ENCODE measurements around the gene GABRB1.
"Not testable (repeated sequence)": the region's sequence is repeated elsewhere in the genome, so short reads cannot be mapped to it uniquely, and the experiment has no call there.

GABRB1 gene

DNA sequence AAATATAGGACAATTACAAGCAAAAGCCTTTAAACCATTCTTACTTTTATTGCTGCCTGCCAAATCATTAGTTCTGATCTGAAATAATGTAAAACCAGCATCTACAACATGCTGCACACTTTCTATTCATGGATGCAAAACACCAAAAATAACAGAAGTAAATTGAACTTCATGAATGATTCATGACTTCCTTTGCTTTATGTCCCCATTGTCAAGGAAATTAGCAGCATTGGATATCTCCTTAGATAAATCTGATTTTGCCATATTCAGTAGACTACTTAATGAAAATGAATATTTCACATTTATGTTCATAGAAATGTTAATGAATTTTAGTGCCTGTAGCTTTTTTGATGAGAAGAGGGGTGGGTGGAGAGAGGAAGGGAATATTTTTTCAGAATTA is 299.5 kb downstream of the GABRB1 start:
- DNase-seq: no peak

DNA sequence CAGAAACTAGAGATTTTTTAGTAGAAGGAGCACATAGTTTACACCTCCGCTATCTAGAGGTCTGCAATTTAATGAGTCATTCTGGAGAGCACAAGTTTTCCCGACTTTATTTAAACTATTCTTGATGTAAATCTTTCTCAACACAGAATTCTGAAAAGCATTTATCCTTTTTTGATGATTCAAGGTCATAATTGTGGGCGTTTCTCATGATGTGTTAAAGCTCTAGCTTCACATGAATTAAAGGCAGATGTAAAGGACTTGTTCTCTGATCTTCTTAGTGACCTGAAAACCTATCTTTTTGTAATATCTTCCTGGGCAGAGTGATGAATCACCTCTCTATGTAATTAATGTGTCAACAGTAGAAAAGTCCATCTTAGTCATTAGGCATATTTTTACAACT is 303.3 kb downstream of the GABRB1 start:
- DNase-seq: no peak

DNA sequence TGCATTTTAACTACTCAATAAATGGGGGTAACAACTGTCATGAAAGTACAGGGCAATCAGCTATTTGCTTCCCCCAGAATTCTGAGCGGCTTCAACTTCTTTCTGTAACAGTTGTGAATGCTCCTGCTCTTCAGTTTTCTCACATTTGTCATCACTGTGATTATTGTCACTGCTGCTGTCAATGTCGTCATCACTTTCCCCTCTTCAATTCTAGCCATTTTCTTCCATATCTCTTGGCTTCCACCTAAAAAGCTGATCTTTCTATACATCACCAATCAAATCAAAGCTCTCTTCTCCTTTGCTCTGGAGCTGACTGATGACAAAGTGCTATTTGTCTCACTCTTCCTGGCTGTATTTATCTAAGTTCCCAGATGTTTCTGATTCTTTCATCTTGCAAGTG is 306.5 kb downstream of the GABRB1 start:
- DNase-seq: no peak

DNA sequence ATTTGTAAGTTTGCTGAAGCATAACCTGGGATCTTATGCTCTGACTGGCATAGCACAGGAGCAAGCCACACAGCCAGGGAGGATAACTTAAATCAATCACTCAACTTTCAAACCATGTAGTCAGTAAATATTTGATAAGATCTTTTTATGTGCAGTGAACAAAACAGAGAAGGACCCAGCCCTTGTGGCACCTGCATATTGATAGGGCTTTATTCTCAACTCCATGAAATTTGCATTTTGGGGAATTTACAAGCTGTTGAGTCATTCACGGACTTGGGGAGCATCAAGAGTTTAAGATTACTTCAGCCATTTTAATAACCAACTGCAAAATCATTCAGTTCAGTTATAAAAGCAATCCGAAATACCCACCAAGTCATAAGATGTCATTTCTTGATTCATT is 309.5 kb downstream of the GABRB1 start:
- no peak for DNase-seq

DNA sequence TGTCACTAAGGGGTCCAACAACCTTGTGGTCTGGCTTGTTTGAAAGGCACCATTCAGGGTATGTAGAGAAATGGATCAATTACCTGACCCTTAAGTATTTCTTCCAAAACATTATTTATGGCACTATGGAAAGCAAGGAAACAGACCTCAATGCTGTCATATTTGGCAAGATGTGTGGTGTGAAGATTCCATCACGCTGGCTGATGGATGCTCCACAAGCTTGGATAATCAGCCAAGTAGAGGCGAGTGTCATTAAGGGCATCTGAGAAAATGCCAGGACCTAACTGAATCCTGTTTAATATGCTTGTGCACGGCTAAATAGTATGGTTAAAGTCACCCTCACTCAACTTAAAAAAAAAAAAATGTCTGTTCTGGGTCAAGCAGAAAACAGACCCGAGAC is 311.4 kb downstream of the GABRB1 start:
- no peak for DNase-seq

DNA sequence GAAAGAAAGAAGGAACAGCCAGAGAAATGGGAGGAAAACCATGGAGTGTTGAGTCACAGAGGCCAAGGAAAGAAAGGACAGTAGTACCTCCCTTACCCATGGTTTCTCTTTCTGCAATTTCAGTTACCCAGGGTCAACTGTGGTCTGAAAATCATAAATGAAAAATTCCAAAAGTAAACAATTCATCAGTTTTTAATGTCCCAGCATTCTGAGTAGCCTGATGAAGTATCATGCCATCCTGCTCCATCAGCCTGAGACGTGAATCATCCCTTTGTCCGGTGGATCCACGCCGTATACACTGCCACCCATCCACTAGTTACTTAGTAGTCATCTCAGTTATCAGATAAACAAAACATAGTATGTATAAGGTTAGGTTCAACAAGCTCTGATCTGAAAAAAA is 318.0 kb downstream of the GABRB1 start:
- DNase-seq: no peak

DNA sequence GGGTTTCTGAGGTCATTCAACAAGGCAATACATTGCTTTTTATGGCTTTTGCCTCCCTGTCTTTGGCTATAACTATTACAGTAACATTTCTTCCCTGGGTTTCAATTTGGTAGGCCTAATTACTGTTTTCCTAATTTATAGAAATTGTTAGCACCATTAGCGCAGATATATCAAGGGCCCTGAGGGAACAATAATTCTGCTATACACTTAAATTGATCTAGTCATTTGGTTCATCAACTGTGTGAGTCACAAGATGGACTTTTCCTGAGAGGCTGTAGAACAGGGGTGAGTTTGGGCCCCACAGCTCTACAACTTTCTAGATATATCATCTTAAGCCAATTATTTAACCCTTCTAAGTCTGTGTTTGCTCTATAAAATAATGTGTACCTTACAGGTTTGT is 324.2 kb downstream of the GABRB1 start:
- no peak for DNase-seq

DNA sequence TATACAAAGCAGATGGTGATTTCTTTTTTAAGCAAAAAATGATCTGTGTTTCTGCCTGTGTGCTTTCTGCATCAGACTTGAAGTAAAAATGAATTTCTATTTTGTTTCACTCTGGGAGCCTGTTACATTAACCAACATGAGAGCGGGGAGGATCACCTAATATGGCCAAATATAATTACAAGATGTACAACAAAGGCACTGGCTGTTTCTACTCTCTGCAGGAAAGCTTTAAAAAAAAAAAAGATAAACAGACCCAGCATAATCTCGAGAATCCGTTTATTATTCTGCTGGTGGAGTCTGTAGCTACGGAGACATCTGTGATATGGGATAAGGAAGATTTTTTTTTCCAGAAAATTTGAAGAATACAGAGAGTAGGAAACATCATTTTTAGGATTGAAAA is 328.5 kb downstream of the GABRB1 start:
- no peak for DNase-seq

DNA sequence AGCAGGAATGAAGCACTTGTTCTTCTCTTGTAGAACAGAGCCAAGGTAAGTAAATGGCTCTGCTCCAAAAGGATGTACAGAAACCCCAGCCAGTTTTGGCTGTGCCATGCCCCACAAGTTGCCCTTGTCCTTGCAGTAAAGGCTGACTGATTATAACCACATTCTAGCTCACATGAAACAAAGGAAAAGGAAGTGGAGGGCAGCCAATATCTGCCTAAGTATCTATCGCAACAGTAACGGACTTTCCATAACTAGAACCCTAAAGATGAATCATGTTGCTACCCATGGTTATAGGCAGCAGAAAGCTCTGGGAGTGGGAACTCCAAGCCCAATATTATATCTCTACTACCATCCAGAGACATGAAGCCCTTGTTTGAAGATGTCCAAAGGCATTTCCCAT is 336.4 kb downstream of the GABRB1 start:
- no peak for DNase-seq

DNA sequence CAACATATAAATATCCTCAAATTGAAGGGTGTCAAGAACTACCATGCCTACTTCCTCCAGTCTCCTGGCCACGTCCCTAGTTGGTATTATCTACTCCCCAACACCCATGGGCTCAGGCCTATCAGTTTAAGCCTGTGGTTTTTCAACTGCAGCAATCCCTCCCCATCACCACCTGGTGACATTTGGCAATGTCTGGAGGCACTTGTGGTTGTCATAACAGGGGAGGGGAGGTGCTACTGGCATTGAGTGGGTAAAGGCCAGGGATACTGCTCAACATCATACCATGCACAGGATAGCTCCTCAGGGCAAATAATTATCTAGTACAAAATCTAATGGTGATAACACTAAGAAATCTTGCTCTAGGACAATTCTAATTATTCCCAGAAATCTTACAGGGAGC is 336.8 kb downstream of the GABRB1 start:
- no peak for DNase-seq

DNA sequence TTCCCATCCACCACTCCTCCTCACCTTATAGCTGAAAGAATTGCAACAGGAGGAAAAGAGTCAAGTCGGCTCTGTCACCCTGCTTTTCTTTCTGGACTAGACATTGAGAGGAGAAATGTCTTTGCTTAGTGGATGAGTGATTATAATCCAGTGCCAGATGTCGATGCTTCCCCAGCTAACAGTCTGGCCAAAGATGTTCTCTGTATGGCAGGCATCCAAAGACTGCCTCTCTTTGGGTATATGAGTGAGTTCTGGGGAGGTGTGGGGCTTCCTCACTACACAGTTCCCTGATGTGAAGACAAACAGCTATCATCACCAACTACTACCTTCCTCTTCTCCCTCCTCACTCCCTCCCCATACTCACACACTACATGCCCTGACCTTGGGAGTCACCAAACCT is 341.2 kb downstream of the GABRB1 start:
- no peak for DNase-seq

DNA sequence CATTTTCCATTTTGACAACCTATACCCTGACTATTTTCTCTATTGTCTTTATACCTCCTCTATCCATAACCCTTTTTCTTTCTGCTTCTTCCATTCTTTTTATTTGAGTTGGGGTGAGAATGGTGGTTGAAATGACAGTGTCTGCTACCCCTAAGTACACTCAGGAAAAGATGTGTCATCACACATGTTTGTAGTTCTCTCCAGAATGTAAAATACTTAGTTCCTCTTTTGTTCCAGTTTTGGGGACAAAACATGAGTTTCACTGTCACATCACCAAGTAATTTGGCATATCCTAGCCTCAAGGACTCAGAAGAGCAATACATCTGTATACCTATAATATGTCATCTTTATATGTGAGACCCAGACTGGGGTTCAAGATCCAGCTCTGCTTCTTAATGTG is 341.8 kb downstream of the GABRB1 start:
- no peak for DNase-seq

DNA sequence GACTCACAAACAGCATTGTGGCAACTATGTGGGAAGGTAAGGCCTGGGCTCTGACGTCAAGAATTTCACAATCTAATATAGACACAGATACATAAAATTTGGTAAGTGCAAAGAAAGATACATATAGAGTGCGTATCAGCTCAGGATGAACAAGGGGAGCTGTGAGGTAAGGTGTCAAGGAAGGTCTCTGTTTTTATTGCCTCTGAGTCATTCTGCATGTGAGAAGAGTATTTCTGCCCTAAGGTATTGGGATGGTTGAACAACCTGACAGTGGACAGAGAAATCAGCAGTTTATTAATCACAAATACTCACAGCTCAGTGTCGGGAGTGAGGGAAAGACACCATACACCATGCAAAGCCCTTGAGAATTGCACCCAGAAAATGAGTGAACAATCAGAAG is 342.3 kb downstream of the GABRB1 start:
- DNase-seq: no peak

DNA sequence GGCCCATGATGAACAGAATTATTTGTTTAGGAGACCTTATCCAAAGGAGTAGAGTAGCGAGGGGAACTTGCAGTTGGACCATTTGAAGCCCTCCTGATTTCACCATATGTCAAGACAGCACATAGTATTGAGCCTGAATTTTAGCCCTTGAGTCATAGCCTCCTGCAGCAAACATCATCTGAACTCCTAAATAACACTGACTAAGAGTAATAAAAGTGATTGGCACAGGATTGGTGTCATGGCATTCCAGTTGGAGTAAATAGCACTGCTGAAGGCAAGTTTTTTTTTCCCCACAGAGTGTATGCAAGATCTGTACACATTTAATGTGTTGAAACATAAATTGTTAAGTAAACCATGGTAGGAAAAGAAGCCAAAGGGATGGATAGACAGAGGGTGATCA is 343.1 kb downstream of the GABRB1 start:
- no peak for DNase-seq

DNA sequence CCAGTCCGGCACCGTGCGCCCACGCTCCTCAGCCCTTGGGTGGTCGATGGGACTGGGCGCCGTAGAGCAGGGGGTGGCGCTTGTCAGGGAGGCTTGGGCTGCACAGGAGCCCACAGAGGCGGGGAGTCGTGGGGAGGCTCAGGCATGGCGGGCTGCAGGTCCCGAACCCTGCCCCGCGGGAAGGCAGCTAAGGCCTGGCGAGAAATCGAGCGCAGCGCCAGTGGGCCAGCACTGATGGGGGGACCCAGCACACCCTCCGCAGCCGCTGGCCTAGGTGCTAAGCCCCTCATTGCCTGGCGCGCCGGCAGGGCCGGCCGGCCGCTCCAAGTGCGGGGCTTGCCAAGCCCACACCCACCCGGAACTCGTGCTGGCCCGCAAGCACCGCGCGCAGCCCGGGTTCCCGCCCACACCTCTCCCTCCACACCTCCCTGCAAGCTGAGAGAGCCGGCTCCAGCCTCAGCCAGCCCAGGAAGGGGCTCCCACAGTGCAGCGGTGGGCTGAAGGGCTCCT is 346.7 kb downstream of the GABRB1 start:
- not testable (repeated sequence) for DNase-seq

DNA sequence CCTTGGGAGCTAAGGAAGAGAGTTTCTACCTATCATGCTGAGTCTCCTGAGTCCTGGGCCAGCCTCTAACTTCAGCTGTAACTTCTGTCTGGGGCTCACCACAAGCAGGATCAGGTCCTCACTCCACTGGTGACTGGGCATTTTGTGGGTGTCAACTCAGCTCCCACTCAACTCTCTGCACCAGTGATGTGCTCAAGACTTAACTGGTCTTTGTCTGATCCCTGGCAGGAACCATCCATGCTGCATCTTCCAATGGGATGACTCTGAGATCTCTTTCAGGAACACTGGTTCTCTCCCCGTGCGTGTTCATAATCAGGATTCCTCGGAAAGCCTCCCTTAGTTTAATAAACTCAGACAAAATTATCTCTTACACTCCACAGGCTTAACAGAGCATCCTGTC is 349.8 kb downstream of the GABRB1 start:
- DNase-seq: no peak

DNA sequence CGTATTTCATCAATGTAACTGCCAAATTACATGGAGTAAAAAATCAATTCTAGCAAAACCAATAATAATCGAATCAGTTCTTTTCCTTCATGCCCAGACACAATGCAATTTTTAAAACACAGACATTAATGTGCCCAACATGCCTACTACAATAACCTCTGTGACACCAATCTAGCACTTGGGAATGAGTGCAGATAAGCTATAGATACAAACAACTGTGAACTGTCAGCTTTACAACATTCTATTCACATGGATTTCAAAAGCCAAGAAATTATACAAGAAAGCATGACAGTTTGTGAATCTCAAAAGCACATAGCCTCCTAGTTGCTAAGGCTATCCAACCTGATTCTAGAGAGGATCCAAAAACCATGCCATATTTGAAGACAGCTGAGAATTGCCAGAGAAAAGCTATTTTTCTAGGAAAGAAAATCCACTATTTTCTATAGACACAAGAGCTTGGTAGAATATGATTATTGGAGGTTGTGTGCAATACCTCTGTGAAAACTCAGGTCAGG is 351.5 kb downstream of the GABRB1 start:
- no peak for DNase-seq

DNA sequence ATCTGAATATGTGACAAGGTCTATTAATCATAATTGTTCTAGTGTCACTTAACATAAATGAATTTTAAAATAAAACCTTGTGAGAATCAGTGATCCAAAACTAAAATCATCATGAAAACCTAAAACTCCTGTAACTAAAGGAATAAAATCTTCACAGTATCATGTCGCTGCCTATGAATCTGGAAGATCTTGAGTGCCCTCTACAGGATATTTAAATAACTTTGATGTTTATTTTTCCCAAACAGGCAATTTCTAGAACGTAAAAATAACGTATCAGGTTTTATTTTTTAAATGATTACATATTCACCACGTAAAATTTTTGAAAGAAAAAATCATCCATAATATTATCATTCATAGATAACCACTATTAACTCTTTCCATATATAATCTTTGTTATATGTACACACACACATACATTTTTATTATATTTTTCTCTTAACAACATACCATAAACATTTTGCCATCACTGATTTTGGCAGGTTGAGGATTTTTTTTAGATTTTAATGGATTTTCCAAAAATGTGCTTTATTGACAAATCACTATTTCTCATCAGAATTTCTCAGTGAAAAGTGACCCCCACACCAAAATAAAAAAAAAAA is 352.6 kb downstream of the GABRB1 start:
- DNase-seq: no peak

DNA sequence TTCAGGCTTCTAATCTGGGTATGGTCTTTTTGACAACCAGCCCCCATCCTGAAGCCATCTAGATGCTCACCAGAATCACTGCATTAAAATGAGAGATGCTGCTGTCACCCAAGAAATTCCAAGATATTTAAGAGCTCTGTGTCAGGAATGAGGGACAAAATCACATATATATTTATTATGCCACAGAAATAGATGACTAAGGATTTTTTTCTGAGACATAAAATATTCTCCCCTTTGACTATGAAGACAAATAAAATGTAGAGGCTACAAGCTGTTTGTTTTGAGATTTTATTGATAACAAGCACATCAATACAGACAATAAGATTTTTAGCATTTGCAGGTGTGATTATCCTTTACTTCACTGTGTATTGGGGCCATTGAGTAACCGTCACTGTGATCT is 354.8 kb downstream of the GABRB1 start:
- no peak for DNase-seq

DNA sequence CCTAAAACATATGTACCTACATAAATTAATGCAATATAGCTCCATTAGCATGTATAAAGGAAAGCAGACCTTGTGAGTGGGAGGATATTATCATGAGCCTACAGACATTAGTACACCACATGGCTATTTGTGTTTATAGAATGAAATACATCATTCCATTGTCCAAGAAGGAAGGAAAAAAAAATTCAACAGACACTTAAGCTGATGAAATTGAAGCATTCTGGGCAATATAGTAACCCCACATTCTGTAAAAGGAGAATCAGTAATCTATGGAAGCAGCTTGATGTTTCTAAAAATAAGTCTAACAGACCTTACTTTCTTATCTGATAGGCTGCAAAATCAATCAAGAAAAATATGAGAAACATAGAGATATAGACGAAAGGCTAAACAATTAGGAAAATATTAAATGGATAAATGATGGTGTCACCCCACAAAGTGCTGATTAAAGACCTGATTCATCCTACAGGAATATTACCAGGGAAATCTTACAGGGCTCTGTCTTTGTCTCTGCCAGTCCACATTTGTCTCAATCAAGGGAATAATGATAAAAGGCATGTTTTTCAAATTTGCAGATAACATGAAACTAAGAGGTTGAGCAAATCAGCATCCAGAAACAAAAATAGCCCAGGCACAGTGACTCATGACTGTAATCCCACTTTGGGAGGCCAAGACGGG is 355.3 kb downstream of the GABRB1 start:
- DNase-seq: no peak

DNA sequence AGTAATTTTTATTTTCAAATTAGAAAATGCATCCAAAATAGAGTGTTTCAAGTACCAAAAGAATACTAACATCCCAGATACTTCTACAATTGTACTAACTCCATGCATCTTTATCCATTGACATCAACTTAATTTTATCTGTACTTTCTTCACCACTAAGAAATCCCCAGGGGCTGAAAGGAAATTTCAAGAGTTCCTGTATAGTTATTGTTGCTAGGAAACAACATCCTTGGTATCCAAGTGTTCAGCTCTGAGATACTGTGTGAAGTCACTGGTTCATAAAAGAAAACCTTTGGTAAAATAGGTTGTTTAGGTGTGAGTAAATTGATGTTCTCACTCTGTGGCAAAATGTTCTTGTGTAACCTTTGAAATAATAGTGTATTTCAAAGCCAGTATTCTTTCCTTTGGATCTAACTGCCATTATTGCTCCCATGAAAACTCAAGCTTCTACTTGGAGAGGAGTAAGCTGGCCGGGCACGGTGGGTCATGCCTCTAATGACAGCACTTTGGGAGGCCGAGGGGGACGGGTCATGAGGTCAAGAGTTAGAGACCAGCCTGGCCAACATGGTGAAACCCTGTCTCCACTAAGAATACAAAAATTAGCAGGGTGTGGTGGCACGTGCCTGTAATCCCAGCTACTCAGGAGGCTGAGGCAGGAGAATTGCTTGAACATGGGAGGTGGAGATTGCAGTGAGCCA is 359.2 kb downstream of the GABRB1 start:
- DNase-seq: no peak

DNA sequence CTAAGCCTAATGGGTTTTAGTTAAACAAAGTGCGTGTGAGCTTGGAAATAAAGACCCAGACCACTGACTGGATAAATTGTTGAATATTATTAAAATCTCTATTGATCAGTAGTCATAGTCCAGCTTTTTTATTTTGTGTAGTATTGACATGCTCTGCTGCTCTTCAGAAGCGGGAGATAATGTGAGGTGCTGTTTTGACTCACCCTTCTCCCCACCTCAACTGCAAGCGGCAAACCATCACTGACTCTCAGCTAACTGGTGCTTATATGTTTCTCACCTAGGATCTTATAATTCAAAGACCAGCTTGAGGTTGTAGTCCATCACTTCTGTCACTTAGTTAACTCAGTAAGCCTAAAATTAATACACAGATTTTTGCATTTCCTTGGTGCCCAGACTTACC is 359.9 kb downstream of the GABRB1 start:
- no peak for DNase-seq

DNA sequence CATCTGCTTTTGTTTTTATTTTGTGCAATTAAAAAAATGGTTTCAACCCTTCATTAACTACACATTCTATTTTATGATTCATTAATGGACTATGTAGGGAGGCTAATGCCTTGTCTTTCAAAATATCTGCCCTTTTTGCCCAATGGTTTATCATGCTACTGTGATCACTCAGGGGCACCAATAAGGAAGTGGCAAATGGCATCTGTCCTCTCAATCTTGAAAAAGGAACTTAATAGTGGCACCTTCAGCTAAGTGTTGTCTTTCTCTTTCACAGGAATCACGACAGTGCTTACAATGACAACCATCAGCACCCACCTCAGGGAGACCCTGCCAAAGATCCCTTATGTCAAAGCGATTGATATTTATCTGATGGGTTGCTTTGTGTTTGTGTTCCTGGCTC is 375.0 kb downstream of the GABRB1 start:
- DNase-seq: no peak

DNA sequence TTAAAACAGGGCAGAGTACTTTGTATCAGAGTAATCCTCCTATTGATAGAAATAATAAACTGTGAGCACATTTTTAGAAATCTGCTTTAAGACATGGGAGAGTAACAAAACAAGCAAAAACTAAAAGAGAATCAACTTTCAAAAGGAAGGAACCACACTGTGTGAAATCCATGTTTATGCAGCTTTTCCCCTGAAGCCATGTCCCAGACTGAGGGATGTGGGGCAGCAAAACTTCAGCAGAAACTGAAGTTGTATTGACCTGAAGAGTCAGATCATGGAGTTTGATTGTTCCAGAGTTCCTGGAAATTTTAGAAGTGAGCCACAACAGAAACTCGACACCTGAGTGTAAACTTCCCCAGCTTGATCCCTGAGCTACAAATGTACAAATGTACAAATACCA is 378.9 kb downstream of the GABRB1 start:
- DNase-seq: no peak

All from NCI-H510A (cell line).